PC-9 (cell line): Measurements from ENCODE around the gene CNNM4.

Experiments
- CTCF ChIP-seq: fragments of 200-600 bp; sonication (generic); conservative IDR thresholded peaks from 2 replicates; pipeline ENCODE4 v1.6.1; 2017; ENCODE audit warnings: mixed run types, antibody characterized with exemption, mild to moderate bottlenecking, moderate library complexity
- EZH2 ChIP-seq: fragments of 200-600 bp; sonication (generic); IDR thresholded peaks from 2 replicates; pipeline ENCODE4 v1.8.0; 2017; ENCODE audit warnings: antibody characterized with exemption, low read depth

- TF ChIP-seq CTCF (no peak), EZH2 (no peak)
Measured at GRCh38 chr2:96783388-96783787, 22.7 kb downstream of the CNNM4 start.
